HepG2 (cell line): ENCODE measurements around the gene TADA3. TPM values are rescaled to one million over a fixed set of nuclear protein-coding genes. Genes with fewer than 3 reads are reported as not detected.

ENCODE experiments used
- ATAC-seq: fragments of 200-7000 bp; cut with Tn5 transposase; 3 replicates; pipeline ENCODE4 v1.9.1; 2020; ENCODE audit warnings: mild to moderate bottlenecking, moderate library complexity
- BruUV-seq: library from RNA; stranded (reverse); fragments of 400-500 nt; replicated peaks from 2 replicates; lab custom pipeline; 2021; lab: Mats Ljungman, UMichigan
- CTCF ChIA-PET: fragments of 300-600 bp; formaldehyde crosslinking; extraction: SDS; loops from one replicate; lab custom pipeline; 2021; ENCODE audit warnings: low total read pairs, inconsistent platforms, low intra/inter-chr PET ratio; lab: Yijun Ruan, JAX
- POLR2A ChIA-PET: fragments of 350-600 bp; sonication (Branson Sonifier 250); formaldehyde crosslinking; loops from one replicate; lab custom pipeline; 2020; ENCODE audit warnings: antibody characterized with exemption, inconsistent platforms; lab: Yijun Ruan, JAX
- DNase-seq: peaks from one replicate; pipeline ENCODE4 v3.0.0-alpha.2; 2015; ENCODE audit warnings: low spot score
- FAIRE-seq: peaks from 3 replicates; lab custom pipeline; 2011; peaks lifted over from hg19 to GRCh38; lab: Jason Lieb, UNC
- H2AFZ ChIP-seq: one replicate; pipeline ENCODE4 v1.6.1; 2011; ENCODE audit warnings: low read length, inconsistent platforms
- H3K27ac ChIP-seq: fragments of 300-600 bp; 3 replicates; pipeline ENCODE4 v1.8.0; 2011; ENCODE audit warnings: mixed run types, mild to moderate bottlenecking, mixed read lengths, low read length, inconsistent platforms; ENCODE audit not compliant: insufficient read depth; ENCODE audit errors: extremely low read length
- H3K27me3 ChIP-seq, 2 experiments: fragments of 200-600 bp in 1 of 2; 2 replicates in 1 of 2; 3 replicates in 1 of 2; pipeline versions ENCODE4 v1.6.0 to v1.8.0; 2011; ENCODE audit warnings: low read length in 2 of 2, mild to moderate bottlenecking in 2 of 2, moderate library complexity in 2 of 2, inconsistent platforms in 1 of 2; ENCODE audit not compliant: insufficient read depth in 2 of 2, control insufficient read depth in 1 of 2
- H3K36me3 ChIP-seq, 2 experiments: fragments of 200-600 bp in 1 of 2; replicated peaks in 1 of 2; 2 replicates in 1 of 2; 3 replicates in 1 of 2; pipeline versions ENCODE4 v1.5.1 to v1.8.0; 2011; ENCODE audit warnings: low read length in 2 of 2, inconsistent platforms in 1 of 2; ENCODE audit not compliant: insufficient read depth in 2 of 2, control insufficient read depth in 1 of 2
- H3K4me1 ChIP-seq: 2 replicates; pipeline ENCODE4 v1.5.1; 2012; ENCODE audit warnings: low read length, inconsistent platforms; ENCODE audit not compliant: insufficient read depth
- H3K4me2 ChIP-seq: 2 replicates; pipeline ENCODE4 v1.6.0; 2011; ENCODE audit warnings: low read depth, low read length, inconsistent platforms
- H3K4me3 ChIP-seq, 3 experiments: fragments of 200-600 bp in 1 of 3; sonication (generic), shearing (Covaris generic) in 1 of 3; replicated peaks in 1 of 3; 2 replicates each; pipeline ENCODE4 v1.5.1; 2011 to 2016; ENCODE audit warnings: low read length in 3 of 3, inconsistent platforms in 2 of 3, low read depth in 2 of 3, mild to moderate bottlenecking in 2 of 3, control low read depth in 1 of 3, mixed read lengths in 1 of 3; ENCODE audit not compliant: insufficient read depth in 1 of 3
- H3K79me2 ChIP-seq: one replicate; pipeline ENCODE4 v1.6.1; 2011; ENCODE audit warnings: low read length, inconsistent platforms; ENCODE audit not compliant: insufficient read depth
- H3K9ac ChIP-seq: 2 replicates; pipeline ENCODE4 v1.6.0; 2011; ENCODE audit warnings: mild to moderate bottlenecking, low read depth, low read length, inconsistent platforms; ENCODE audit not compliant: insufficient read depth
- H3K9me3 ChIP-seq: 2 replicates; pipeline ENCODE4 v1.5.1; 2012; ENCODE audit warnings: mild to moderate bottlenecking, low read length
- H4K20me1 ChIP-seq: 2 replicates; pipeline ENCODE4 v1.6.0; 2011; ENCODE audit warnings: inconsistent platforms, mild to moderate bottlenecking, low read length, moderate library complexity; ENCODE audit not compliant: insufficient read depth
- CCDC6 ChIP-seq: sonication (generic); formaldehyde crosslinking; IDR thresholded peaks from 2 replicates; pipeline ENCODE4 v1.8.1; 2022; ENCODE audit warnings: mild to moderate bottlenecking, missing genetic modification reagents, moderate library complexity
- IRF2 ChIP-seq: IDR thresholded peaks from 2 replicates; pipeline ENCODE4 v1.6.1; 2018; ENCODE audit warnings: missing genetic modification reagents, missing compliant biosample characterization
- MYNN ChIP-seq: sonication (generic); formaldehyde crosslinking; IDR thresholded peaks from 2 replicates; pipeline ENCODE4 v1.4.0; 2020; ENCODE audit warnings: mild to moderate bottlenecking, low read depth, missing genetic modification reagents
- NCOA2 ChIP-seq: sonication (generic); formaldehyde crosslinking; IDR thresholded peaks from 2 replicates; pipeline ENCODE4 v1.8.0; 2022; ENCODE audit warnings: inconsistent platforms
- NR2F1 ChIP-seq, 2 experiments: fragments of 450-650 bp in 1 of 2; formaldehyde crosslinking in 1 of 2; IDR thresholded peaks; 2 replicates each; pipeline versions ENCODE4 v1.5.0 to v1.6.1; 2016 to 2020; ENCODE audit warnings: mild to moderate bottlenecking in 1 of 2, missing compliant biosample characterization in 1 of 2, missing genetic modification reagents in 1 of 2, moderate library complexity in 1 of 2
- SIN3A ChIP-seq: IDR thresholded peaks from 2 replicates; pipeline ENCODE4 v1.6.1; 2011; ENCODE audit warnings: low read depth, mild to moderate bottlenecking, control low read depth, low read length, borderline replicate concordance
- ZMYM3 ChIP-seq: sonication (generic); formaldehyde crosslinking; IDR thresholded peaks from 2 replicates; pipeline ENCODE4 v1.5.1; 2020; ENCODE audit warnings: mild to moderate bottlenecking, missing genetic modification reagents
- ZMYM4 ChIP-seq: sonication (generic); formaldehyde crosslinking; IDR thresholded peaks from 2 replicates; pipeline ENCODE4 v1.8.1; 2023; ENCODE audit warnings: mild to moderate bottlenecking, missing genetic modification reagents
- ZNF18 ChIP-seq: sonication (generic); formaldehyde crosslinking; IDR thresholded peaks from 2 replicates; pipeline ENCODE4 v1.8.0; 2022; ENCODE audit warnings: mild to moderate bottlenecking, missing genetic modification reagents; ENCODE audit not compliant: insufficient replicate concordance
- ZNF407 ChIP-seq: sonication (generic); formaldehyde crosslinking; IDR thresholded peaks from one replicate; pipeline ENCODE4 v1.5.1; 2020; ENCODE audit warnings: mild to moderate bottlenecking, missing genetic modification reagents; ENCODE audit errors: not compliant biosample characterization
- WGBS: methylation state at CpG from one replicate; pipeline ENCODE4 v1.1.6; 2017; ENCODE audit warnings: low lambda C conversion rate; 5-methylcytosine and 5-hydroxymethylcytosine counted together
- in situ Hi-C: cut with HindIII; loops from 2 replicates; pipeline ENCODE4 v1.10.0; 2017; ENCODE audit warnings: low pct_unique_long_range_greater_than_20kb; ENCODE audit not compliant: extremely low pct_ligation_motif_present
- intact Hi-C: fragments of 100-400 bp; cut with micrococcal nuclease; formaldehyde crosslinking; loops from one replicate; pipeline ENCODE4 v1.10.0; 2022; ENCODE audit not compliant: unreplicated experiment
- polyA plus RNA-seq, 8 experiments: library from polyadenylated mRNA; depleted of rRNA in 3 of 8; stranded (reverse) in 7 of 8; unstranded in 1 of 8; fragments of >200 nt; fragmentation: Illumina TruSeq in 4 of 8; extraction: Trizol in 4 of 8; gene quantifications; 2 replicates each; pipeline versions ENCODE4 v1.2.1 to v1.2.3, GENCODE V29; 2011 to 2016; ENCODE audit warnings: low read depth in 4 of 8, missing spikeins in 1 of 8, mixed read lengths in 1 of 8; ENCODE audit not compliant: insufficient read depth in 1 of 8
- total RNA-seq, 5 experiments: library from RNA; depleted of rRNA; stranded (reverse); fragments of >200 nt; fragmentation: Illumina TruSeq; extraction: Trizol; gene quantifications; 2 replicates each; pipeline ENCODE4 v1.2.3, GENCODE V29; 2016; ENCODE audit warnings: low read depth in 1 of 5
- TF ChIP-seq, protein P1 (sequence below): sonication (generic); formaldehyde crosslinking; IDR thresholded peaks from 2 replicates; pipeline ENCODE4 v1.9.0; 2021; ENCODE audit warnings: missing genetic modification reagents, mild to moderate bottlenecking, borderline replicate concordance

The TADA3 gene
- total and polyA plus RNA-seq, 2 of the 13 experiments (the other 11 are each of a cell fraction or from before 2014, with no cell fraction given), result 32.1 to 37.1 TPM

- H3K36me3 ChIP-seq, result peaks cover 11 to 13% of the 10 kb centered on the region in 2 experiments; a peak in 4 of 5 replicates
- no peaks in the 10 kb centered on the region for H4K20me1 ChIP-seq
- H3K27me3 ChIP-seq, result no peaks in the 10 kb centered on the region
- H3K4me2 ChIP-seq, result no peak overlapping the region
- H2AFZ ChIP-seq, result no peak overlapping the region
- no peak for DNase-seq
- peaks cover 17% of the 10 kb centered on the region for H3K4me1 ChIP-seq
- in situ Hi-C loops, result no loop called here
- no peak for ATAC-seq
- no peak overlapping the region for H3K4me3 ChIP-seq
- H3K27ac ChIP-seq, result no peak overlapping the region
- POLR2A ChIA-PET, result interaction anchor here (1.3 kb wide), 1 partner anchor 72 kb away, joined by 3 read pairs; the partner anchor contains the start of gene IL17RE
- 95% methylated on average over 3 of the region's 3 CpGs for WGBS
- H3K9me3 ChIP-seq, result no peaks in the 10 kb centered on the region
- intact Hi-C loops, result no loop called here
- FAIRE-seq, result no peak
- CTCF ChIA-PET, result no interaction called here
- no TSS peak for BruUV-seq
- H3K9ac ChIP-seq, result no peak overlapping the region
- no peaks in the 10 kb centered on the region for H3K79me2 ChIP-seq
- no peak for TF ChIP-seq SIN3A
- TF ChIP-seq MYNN (CRISPR knock-in tag), result no peak
- TF ChIP-seq NCOA2 (CRISPR knock-in tag), result no peak
- TF ChIP-seq CCDC6 (CRISPR knock-in tag), result no peak
- TF ChIP-seq, protein P1, sequence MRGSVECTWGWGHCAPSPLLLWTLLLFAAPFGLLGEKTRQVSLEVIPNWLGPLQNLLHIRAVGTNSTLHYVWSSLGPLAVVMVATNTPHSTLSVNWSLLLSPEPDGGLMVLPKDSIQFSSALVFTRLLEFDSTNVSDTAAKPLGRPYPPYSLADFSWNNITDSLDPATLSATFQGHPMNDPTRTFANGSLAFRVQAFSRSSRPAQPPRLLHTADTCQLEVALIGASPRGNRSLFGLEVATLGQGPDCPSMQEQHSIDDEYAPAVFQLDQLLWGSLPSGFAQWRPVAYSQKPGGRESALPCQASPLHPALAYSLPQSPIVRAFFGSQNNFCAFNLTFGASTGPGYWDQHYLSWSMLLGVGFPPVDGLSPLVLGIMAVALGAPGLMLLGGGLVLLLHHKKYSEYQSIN (CRISPR knock-in tag), result no peak
- no peak for TF ChIP-seq IRF2 (CRISPR knock-in tag)
- TF ChIP-seq ZMYM4 (CRISPR knock-in tag), result no peak
- no peak for TF ChIP-seq ZMYM3 (CRISPR knock-in tag)
- no peak for TF ChIP-seq ZNF18 (CRISPR knock-in tag)
- TF ChIP-seq NR2F1 (CRISPR knock-in tag; IDR thresholded peaks at IDR 0.05), result no peak
- TF ChIP-seq ZNF407 (CRISPR knock-in tag), result no peak
Observed at GRCh38 chr3:9831253-9831652, 39.0 kb upstream of the TADA3 start.
